Prostate gland (tissue), 2 donors: ENCODE results near the gene ZNF793. TPM values are rescaled to one million over a fixed set of nuclear protein-coding genes. Genes with fewer than 3 reads are reported as not detected.

Experiments
- DNase-seq: peaks from one replicate; pipeline ENCODE4 v3.0.0-alpha.2; 2019; ENCODE audit warnings: low spot score
- H3K27ac ChIP-seq, 2 donors: fragments of 200-600 bp; sonication (generic); 2 replicates each; pipeline ENCODE4 v1.5.1; 2017 to 2019
- H3K27me3 ChIP-seq: fragments of 200-600 bp; sonication (generic); replicated peaks from 2 replicates; pipeline ENCODE4 v1.5.1; 2019; ENCODE audit not compliant: insufficient read depth
- H3K36me3 ChIP-seq, 2 donors: fragments of 200-600 bp; sonication (generic); 1 replicate in 1 of 2; 2 replicates in 1 of 2; pipeline versions ENCODE4 v1.5.1 to v1.8.1; 2017 to 2019
- H3K4me1 ChIP-seq: fragments of 200-600 bp; sonication (generic); replicated peaks from 2 replicates; pipeline ENCODE4 v1.5.1; 2019
- H3K4me3 ChIP-seq, 2 donors: fragments of 200-600 bp; sonication (generic); 2 replicates each; pipeline ENCODE4 v1.5.1; 2017 to 2019
- H3K9me3 ChIP-seq: fragments of 200-600 bp; sonication (generic); 2 replicates; pipeline ENCODE4 v1.5.1; 2017
- POLR2A ChIP-seq: fragments of 450-650 bp; IDR thresholded peaks from one replicate; pipeline ENCODE4 v1.6.1; 2016; ENCODE audit warnings: antibody characterized with exemption, mild to moderate bottlenecking
- POLR2AphosphoS5 ChIP-seq: sonication (generic); formaldehyde crosslinking; IDR thresholded peaks from one replicate; pipeline ENCODE4 v1.6.1; 2017; ENCODE audit warnings: antibody characterized with exemption
- WGBS: methylation state at CpG from one replicate; pipeline ENCODE4 v1.1.5; 2018; 5-methylcytosine and 5-hydroxymethylcytosine counted together
- intact Hi-C: fragments of 100-400 bp; cut with DNase I; formaldehyde crosslinking; loops from one replicate; pipeline ENCODE4 v1.14.2; 2022
- total RNA-seq, 2 donors: library from RNA; depleted of rRNA; stranded (reverse); fragments of >200 nt; gene quantifications; one replicate each; pipeline ENCODE4 v1.1.0, GENCODE V29; 2016
- TF ChIP-seq, protein P1 (sequence below), 4 experiments: fragments of 200-600 bp in 2 of 4; fragments of 450-650 bp in 2 of 4; sonication (generic) in 2 of 4; IDR thresholded peaks; 1 replicate in 3 of 4; 2 replicates in 1 of 4; pipeline ENCODE4 v1.5.1; 2016 to 2019; ENCODE audit warnings: antibody characterized with exemption in 4 of 4, mild to moderate bottlenecking in 2 of 4, moderate library complexity in 2 of 4

Gene ZNF793
- total RNA-seq, 2 donors from 2014 or later: 5.1 to 13.3 TPM

DNA sequence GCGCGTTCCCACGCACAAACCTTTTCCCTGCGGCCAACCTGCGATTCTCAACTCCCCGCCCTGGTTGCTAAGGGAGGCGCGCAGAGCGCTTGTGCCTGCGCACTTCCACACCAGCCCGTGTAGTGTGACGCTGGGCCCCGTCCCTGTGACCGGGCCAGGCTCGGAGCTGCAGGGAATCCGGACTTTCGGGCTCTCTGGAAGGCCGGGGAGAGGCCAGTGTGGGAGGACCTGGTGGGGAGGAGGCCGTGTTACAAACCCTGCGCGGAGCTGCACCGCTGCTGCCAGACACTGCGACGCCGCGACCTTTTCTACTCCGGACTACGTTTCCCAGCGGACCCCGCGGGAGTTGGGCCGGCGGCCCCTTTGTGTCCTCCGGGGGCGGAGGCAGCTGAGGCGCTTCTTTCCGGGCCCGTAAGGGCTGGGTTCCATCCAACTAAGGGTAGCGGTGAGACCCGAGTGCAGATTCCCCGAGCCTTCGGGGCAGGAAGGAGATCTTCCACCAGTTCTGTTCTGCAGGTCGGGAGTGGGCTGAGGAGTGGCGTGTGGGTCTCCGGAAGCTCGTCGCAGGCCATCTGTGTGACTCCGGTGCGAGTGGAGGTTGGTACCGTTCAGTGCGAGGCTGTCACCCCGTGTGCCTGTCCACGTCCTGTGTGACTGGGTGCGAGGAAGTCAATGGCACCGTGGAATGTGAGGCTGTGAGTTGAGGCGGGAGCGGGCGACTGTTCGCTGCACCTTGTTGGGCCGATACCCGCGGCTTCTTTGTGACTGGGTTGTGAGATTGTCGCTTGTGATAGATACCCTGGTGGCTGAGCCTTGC, 37.6 kb upstream of the ZNF793 start, which contains the start of gene ZNF570:
ZNF570 (plus strand) TSS at position 396 of the 817 bp plus-strand sequence. CDS start 999 bp downstream, outside the sequence.
- no peaks in the 10 kb centered on the region for H3K4me1 ChIP-seq
- TF ChIP-seq POLR2A: peak; percentile 55
- peak; percentile 87 for TF ChIP-seq POLR2AphosphoS5
- TF ChIP-seq, protein P1, sequence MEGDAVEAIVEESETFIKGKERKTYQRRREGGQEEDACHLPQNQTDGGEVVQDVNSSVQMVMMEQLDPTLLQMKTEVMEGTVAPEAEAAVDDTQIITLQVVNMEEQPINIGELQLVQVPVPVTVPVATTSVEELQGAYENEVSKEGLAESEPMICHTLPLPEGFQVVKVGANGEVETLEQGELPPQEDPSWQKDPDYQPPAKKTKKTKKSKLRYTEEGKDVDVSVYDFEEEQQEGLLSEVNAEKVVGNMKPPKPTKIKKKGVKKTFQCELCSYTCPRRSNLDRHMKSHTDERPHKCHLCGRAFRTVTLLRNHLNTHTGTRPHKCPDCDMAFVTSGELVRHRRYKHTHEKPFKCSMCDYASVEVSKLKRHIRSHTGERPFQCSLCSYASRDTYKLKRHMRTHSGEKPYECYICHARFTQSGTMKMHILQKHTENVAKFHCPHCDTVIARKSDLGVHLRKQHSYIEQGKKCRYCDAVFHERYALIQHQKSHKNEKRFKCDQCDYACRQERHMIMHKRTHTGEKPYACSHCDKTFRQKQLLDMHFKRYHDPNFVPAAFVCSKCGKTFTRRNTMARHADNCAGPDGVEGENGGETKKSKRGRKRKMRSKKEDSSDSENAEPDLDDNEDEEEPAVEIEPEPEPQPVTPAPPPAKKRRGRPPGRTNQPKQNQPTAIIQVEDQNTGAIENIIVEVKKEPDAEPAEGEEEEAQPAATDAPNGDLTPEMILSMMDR (IDR thresholded peaks at IDR 0.05): peak in 2 of 4 experiments; percentile 1 to 8
- H3K4me3 ChIP-seq: peak within 1 kb of the TSS; percentile 44 to 81
- H3K27me3 ChIP-seq: no peaks in the 10 kb centered on the region
- under 1% methylated on average over 58 of the region's 63 CpGs for WGBS
- H3K36me3 ChIP-seq: no peaks in the 10 kb centered on the region
- peak; percentile 86 for DNase-seq
- peak within 1 kb of the TSS; percentile 89 to 95 for H3K27ac ChIP-seq
- intact Hi-C loops: loop anchor here (2.0 to 5.0 kb wide), 5 partner anchors 38 to 622 kb away; partner anchors contain the start of genes ZNF527, ZNF540, ZNF568 and ZNF571
- no peaks in the 10 kb centered on the region for H3K9me3 ChIP-seq

DNA sequence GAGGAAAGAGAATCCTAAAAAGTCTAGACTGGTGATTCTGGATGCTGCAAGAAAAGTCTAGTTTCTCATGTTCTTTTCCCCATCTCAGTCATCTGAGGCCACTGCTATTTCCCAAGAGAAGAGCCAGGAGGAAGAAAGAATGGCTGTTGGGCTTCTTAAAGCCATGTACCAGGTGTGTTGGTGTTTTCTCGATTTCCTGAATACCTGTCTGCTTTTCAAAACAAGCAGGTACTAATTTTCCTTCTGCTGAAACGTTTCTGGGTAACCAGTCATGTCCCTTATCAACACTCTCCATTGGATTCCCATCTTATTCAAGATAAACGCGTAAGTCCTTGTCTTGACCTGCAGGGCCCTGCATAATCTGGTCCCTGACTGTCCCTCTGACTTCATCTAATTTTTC, 36.5 kb upstream of the ZNF793 start:
- Histone ChIP-seq H3K9me3 (no peaks in the 10 kb centered on the region), H3K4me1 (no peaks in the 10 kb centered on the region), H3K27ac (peak overlapping the region in 1 of 2 donors; percentile 95), H3K27me3 (no peaks in the 10 kb centered on the region), H3K36me3 (no peaks in the 10 kb centered on the region), H3K4me3 (no peak overlapping the region)
- WGBS: 65% methylated on average over 4 of the region's 4 CpGs
- TF ChIP-seq, protein P1 (IDR thresholded peaks at IDR 0.05): no peak
- TF ChIP-seq POLR2AphosphoS5 (no peak), POLR2A (no peak)
- intact Hi-C loops: no loop called here
- no peak for DNase-seq

DNA sequence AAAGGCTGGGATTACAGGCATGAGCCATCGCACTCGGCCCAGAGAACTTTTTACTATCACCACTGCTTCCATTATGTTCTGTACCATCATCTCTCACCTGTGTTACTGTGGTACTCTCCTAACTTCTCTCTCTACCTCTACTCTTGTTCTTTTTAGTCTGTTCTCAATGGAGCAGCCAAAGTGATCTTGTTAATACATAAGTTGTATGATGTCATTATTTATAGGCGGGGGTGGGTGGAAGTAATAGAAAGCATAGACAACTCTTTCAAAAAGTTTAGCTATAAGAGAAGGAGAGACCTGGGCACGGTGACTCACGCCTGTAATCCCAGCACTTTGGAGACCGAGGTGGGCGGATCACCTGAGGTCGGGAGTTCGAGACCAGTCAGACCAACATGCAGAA, 34.6 kb upstream of the ZNF793 start:
- intact Hi-C loops: no loop called here
- H3K4me1 ChIP-seq: no peaks in the 10 kb centered on the region
- H3K36me3 ChIP-seq: peaks cover 8 to 10% of the 10 kb centered on the region in 2 donors
- H3K9me3 ChIP-seq: no peaks in the 10 kb centered on the region
- H3K27ac ChIP-seq: no peak overlapping the region
- WGBS: 98% methylated on average over 9 of the region's 9 CpGs
- DNase-seq: no peak
- TF ChIP-seq, protein P1 (IDR thresholded peaks at IDR 0.05): no peak
- H3K27me3 ChIP-seq: no peaks in the 10 kb centered on the region
- no peak overlapping the region for H3K4me3 ChIP-seq

DNA sequence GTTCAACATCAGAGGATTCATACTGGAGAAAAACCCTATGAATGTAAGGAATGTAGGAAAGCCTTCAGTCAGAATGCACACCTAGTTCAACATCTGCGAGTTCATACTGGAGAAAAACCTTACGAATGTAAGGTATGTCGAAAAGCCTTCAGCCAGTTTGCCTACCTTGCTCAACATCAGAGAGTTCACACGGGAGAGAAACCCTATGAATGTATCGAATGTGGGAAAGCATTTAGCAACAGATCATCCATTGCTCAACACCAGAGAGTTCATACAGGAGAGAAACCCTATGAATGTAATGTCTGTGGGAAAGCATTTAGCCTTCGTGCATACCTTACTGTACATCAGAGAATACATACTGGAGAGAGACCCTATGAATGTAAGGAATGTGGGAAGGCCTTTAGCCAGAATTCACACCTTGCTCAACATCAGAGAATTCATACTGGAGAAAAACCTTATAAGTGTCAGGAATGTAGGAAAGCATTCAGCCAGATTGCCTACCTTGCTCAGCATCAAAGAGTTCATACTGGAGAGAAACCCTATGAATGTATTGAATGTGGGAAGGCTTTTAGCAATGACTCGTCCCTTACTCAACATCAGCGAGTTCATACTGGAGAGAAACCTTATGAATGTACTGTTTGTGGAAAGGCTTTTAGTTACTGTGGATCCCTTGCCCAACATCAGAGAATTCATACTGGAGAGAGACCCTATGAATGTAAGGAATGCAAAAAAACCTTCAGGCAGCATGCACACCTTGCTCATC, 22.2 kb upstream of the ZNF793 start:
- 92% methylated on average over 8 of the region's 8 CpGs for WGBS
- Histone ChIP-seq H3K9me3 (peaks cover 7% of the 10 kb centered on the region), H3K36me3 (peaks cover 3 to 23% of the 10 kb centered on the region in 2 donors)

More for the DNA sequence above, 22.2 kb upstream of the ZNF793 start:
- H3K4me3 ChIP-seq: no peak overlapping the region
- no peaks in the 10 kb centered on the region for H3K27me3 ChIP-seq
- intact Hi-C loops: no loop called here
- TF ChIP-seq POLR2A: no peak
- TF ChIP-seq, protein P1 (IDR thresholded peaks at IDR 0.05): no peak
- TF ChIP-seq POLR2AphosphoS5: no peak
- no peaks in the 10 kb centered on the region for H3K4me1 ChIP-seq
- H3K27ac ChIP-seq: no peak overlapping the region
- no peak for DNase-seq
